ENCODE results near the gene MAP3K14. TPM values are rescaled to one million over a fixed set of nuclear protein-coding genes. Genes with fewer than 3 reads are reported as not detected.

MAP3K14 gene
- total RNA-seq, 4 donors from 2014 or later, result 4.7 to 6.8 (median 6.1) TPM

DNA sequence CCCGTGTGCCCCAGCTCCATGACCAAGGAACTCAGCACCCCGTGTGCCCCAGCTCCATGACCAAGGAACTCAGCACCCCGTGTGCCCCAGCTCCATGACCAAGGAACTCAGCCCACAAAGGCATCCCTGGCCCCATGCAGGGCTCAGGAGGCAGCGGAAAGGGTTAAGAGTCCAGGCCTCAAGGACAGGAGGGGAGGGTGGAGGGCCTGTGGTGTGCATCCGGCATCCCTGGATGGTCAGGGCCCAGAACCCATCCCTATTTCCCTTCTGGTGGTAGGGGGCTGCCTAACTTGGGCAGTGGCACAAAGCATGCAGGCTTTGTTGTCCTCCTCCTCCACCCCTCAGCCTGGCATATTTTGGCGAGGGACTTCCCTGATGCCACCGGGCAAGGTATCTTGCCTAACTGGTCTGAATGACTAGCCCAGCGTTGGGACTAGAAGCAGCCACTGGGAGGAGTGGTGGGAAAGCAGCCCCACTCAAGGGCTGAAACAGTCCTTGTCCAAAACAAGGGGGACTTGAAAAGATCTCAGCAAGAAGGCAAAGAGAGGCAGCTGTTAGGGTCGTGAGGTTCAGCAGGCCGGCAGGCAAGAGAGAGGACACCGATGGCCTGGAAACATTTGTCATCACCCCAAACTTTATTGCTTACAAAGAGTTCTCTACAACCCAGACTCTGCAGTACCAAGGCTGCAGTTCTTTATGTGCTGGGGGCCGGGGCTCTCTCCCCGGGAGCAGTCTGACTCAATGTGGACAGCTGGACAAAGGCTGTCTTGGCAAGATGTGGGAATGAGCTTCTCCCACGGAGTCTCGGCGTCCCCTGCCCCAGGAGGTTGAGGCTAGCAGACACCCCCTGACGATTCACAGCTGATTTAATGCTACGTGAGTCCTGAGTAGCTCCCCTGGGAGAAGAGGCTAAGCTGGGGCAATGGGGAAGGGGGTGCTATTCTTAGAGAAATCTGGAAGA is 54.0 kb downstream of the MAP3K14 start:
- TF ChIP-seq, protein P1, sequence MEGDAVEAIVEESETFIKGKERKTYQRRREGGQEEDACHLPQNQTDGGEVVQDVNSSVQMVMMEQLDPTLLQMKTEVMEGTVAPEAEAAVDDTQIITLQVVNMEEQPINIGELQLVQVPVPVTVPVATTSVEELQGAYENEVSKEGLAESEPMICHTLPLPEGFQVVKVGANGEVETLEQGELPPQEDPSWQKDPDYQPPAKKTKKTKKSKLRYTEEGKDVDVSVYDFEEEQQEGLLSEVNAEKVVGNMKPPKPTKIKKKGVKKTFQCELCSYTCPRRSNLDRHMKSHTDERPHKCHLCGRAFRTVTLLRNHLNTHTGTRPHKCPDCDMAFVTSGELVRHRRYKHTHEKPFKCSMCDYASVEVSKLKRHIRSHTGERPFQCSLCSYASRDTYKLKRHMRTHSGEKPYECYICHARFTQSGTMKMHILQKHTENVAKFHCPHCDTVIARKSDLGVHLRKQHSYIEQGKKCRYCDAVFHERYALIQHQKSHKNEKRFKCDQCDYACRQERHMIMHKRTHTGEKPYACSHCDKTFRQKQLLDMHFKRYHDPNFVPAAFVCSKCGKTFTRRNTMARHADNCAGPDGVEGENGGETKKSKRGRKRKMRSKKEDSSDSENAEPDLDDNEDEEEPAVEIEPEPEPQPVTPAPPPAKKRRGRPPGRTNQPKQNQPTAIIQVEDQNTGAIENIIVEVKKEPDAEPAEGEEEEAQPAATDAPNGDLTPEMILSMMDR (IDR thresholded peaks at IDR 0.05; ENCODE audit: low read depth), result no peak

DNA sequence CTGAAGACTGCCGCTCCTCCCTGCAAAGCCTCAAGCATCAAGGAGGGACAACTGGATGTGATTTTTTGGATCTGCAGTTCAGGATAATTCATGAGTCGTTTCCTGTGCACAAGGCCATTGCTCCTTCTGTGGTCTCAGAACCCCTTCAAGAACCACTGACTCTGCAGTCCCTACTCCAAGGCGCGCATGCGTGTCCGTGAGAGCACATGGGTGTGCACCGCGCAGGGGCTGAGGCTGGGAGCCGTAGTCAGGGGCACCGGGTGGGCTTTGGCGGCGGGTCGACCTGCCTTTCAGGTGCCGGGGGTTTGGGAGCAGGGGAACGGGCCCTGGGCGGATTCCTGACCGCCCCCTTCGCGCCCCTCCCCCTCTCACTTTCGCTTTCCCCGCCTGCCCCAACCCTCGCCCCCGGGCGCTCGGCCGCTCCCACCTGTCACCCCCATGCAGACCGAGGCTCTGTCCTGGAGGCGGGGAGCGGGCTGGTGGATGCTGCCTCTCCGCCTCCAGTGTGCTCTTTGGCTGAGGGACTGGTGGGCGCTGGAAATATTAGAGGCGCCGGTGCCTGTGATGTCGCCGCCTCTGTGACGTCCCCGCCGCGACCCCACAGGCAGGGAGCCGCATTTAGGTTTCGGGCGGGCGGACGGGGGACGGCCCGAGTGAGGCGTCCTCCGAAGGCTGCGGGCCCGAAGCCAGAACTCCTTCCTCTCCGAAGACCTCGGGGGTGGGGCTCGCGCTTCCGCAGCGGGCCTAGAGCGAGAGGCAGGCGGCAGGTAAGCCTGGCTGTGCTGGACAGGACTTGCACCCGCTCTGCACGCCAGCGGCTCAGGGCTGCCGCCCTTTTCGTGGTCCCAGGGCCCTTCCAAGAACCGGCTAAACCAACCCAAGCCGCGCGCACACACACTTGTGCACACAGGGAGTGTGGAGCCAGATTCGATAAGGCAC is 55.0 kb downstream of the MAP3K14 start, which contains the start of gene SPATA32:
TSS of gene SPATA32 (minus strand) at position 518 of the 939 bp plus-strand sequence. CDS start at position 440, 78 bp downstream.
- TF ChIP-seq, protein P1 (IDR thresholded peaks at IDR 0.05; ENCODE audit: low read depth), result no peak

DNA sequence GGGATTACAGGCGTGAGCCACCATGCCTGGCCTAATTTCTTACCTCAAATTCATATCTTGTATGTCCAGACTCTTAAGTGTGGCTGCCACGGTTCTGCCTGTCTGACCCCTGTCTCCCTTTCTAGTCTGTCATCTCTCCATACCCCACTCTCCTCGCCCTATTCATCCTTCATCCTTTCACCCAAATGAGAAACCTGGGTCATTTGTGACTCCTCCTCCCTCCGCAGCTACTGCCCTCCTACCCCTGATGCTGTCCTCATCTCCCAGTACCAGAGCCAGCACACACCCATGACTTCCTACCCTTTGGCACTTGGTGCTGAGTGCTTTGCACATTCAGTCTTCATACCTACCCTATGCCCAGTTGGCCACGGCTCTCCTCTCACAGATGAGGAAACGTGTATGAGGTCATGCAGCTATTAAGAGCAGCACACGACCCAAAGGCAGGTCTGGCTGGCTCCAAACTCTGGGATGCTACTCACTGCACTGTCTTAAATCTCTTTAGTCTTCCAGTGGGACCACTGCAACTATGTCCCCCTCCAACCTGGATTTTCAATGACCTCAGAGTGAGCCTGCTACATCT is 56.5 kb downstream of the MAP3K14 start:
- TF ChIP-seq, protein P1 (IDR thresholded peaks at IDR 0.05; ENCODE audit: low read depth), result no peak

DNA sequence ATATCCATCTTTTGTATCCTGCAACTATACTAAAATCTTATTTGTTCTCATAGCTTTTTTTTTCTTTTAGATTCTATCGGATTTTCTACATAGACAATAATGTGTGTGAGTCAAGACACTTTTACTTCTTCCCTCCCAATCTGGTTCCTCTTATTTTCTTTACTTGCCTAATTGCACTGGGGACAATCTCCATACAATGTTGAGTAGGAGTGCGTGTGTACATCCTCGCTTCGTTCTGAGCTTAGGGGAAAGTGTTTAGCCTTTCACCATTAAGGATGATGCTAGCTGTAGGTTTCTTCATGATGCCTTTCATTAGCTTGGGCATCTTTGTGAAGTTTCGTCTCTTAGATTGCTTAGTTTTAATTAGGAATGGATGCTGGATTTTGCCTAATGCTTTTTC is 57.8 kb downstream of the MAP3K14 start:
- TF ChIP-seq, protein P1 (IDR thresholded peaks at IDR 0.05; ENCODE audit: low read depth), result no peak

DNA sequence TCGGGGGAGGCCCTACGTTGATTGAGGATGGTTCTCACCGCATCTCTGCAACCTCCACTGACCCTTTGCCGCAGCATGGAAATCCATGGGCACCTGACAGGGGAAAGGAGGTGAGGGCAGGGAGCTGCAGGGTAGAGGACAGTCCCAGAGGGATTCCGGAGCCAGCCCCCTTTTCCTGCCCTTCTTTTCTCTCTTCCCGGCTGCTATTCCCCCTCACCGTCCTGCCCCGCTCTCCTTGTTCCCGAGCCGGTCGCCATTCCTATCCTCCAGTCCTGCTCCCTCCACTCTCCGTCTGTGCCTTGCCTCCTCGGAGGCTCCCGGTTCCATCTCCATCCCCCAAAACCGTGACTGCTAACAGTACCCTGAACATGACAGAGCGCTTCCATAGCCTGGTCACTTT is 59.7 kb downstream of the MAP3K14 start:
- TF ChIP-seq, protein P1 (IDR thresholded peaks at IDR 0.05; ENCODE audit: low read depth), result no peak

DNA sequence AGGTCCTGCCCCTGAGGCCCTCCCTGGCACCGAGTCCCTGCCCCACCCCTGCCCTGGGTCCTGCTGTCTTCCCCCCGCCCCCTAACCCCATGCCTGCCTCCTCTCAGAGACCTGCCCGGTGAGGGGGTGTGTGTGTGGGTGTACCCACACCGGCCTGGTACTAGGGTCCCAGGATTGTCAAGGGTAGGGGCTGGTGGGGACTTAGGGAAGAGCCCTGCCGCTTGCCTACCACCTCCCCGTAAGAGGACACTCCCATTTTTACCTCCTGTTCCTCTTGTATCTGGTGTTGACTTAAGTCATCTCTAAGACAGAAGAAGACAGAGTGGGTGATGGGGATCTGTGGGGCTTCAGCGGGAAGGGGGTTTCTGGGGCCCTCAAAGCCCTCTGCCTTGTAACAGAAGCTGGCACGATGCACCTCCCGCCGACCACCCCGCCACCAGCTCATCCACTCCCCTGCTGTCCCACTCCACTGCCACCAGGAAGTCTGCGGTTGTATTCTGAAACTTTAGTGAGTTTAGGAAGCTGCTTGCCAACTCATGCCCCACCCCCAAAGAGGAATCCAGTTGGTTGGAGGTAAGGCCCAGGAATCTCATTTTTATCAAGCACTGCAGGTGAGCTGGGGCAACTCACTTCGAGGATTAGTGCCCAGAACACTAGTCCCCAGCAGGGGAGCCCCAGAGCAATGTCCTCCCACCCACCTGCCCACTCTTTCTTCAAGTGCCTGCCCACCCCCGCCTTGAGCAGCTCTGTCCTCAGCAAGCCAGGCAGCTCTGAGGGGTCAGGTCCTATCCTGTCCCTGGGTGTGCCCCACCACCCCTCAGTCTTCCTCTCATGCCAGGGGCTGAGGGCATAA is 60.5 kb downstream of the MAP3K14 start:
- TF ChIP-seq, protein P1 (IDR thresholded peaks at IDR 0.05; ENCODE audit: low read depth), result no peak

Measured in subcutaneous adipose tissue (tissue), 4 donors.